ENCODE data around the gene UGP2. TPM values are rescaled to one million over a fixed set of nuclear protein-coding genes. Genes with fewer than 3 reads are reported as not detected.
"Not testable (repeated sequence)": the region's sequence is repeated elsewhere in the genome, so short reads cannot be mapped to it uniquely, and the experiment has no call there.

The UGP2 gene
- total RNA-seq, 2 donors from 2014 or later: 111 to 114 TPM

DNA sequence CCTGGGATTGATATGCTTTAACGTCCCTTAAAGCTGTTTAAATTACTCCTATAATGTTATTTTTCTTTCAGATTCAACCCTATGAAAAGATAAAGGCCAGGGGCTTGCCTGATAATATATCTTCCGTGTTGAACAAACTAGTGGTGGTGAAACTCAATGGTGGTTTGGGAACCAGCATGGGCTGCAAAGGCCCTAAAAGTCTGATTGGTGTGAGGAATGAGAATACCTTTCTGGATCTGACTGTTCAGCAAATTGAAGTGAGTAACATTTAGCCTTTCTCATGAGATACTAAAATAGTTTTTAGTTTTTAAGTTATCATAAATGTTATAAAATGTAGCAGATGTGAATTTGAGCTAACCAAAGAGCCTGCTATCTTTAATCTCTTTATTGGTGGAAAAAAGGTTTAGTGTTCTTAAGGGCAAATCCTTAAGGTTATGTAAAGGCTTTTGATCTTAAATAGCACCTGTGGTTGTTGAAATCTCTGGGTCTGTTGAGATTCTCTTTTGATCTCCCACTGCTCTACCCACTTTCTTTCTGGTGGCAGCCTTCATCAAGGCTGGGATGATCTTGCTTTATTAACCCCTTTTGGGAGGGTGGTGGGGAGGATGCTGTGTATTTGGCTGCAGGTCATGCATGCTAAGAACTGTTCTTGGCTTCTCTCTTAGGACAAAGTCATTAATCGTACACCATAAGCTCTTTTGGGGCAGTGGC lies 40.9 kb downstream of the UGP2 start:
- Mint-ChIP-seq H3K4me1 (peaks cover 21% of the 10 kb centered on the region), H3K27me3 (no peaks in the 10 kb centered on the region), H3K36me3 (ENCODE audit: low read depth) (peaks cover 85% of the 10 kb centered on the region), H3K27ac (peak overlapping the region; percentile 41), H3K9me3 (no peaks in the 10 kb centered on the region), H3K4me3 (no peak overlapping the region)
- peak; percentile 35 for ATAC-seq (replicated peaks)

DNA sequence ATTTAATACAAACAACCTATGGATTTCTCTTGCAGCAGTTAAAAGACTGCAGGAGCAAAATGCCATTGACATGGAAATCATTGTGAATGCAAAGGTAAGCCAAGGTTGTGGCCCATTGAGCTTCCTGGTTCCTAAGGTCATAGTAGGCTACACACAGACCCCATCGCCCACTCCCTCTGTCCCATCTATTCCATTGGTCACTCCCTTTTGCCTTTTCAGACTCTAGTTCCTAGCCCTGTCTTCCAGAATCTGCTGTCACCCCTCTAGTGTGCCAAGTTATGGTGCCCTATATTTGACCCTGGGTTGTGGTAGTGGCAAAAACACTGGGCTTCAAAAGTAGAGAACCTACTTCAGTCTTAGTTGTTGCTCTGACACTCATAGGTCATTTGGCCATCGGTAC lies 44.7 kb downstream of the UGP2 start:
- Mint-ChIP-seq H3K4me1 (peaks cover 12% of the 10 kb centered on the region), H3K36me3 (ENCODE audit: low read depth) (peaks cover 97% of the 10 kb centered on the region), H3K27me3 (no peaks in the 10 kb centered on the region), H3K9me3 (no peaks in the 10 kb centered on the region), H3K27ac (no peak overlapping the region), H3K4me3 (no peak overlapping the region)
- no peak for ATAC-seq (replicated peaks)

DNA sequence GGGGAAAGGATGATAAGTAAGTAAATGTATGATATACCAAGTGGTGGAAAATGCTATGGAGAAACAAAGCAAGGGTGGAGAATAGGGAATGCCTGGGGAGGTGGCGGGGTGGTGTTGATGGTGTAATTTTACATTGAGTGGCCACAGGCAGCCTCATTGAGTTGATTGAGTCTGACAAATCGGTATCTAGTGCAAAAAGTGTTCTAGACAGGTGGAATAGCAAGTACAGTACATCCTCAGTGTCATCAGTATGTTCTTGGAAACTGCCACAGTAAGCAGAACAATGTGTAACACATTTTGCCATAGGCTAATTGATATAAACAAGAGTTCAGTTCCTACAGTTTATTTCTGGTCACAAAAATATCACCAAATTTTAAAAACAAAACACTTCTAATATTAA lies 46.4 kb downstream of the UGP2 start:
- H3K9me3 Mint-ChIP-seq: no peaks in the 10 kb centered on the region
- no peaks in the 10 kb centered on the region for H3K4me1 Mint-ChIP-seq
- H3K27ac Mint-ChIP-seq: no peak overlapping the region
- no peak for ATAC-seq (replicated peaks)
- peaks cover 96% of the 10 kb centered on the region for H3K36me3 Mint-ChIP-seq (ENCODE audit: low read depth)
- no peak overlapping the region for H3K4me3 Mint-ChIP-seq
- no peaks in the 10 kb centered on the region for H3K27me3 Mint-ChIP-seq

GRCh38 chr2:63888490-63889402 lies 47.0 kb downstream of the UGP2 start:
- peak; percentile 58 for ATAC-seq (replicated peaks)
- no peaks in the 10 kb centered on the region for H3K9me3 Mint-ChIP-seq
- H3K4me3 Mint-ChIP-seq: no peak overlapping the region
- H3K36me3 Mint-ChIP-seq (ENCODE audit: low read depth): peaks cover 96% of the 10 kb centered on the region
- H3K4me1 Mint-ChIP-seq: no peaks in the 10 kb centered on the region
- no peaks in the 10 kb centered on the region for H3K27me3 Mint-ChIP-seq
- H3K27ac Mint-ChIP-seq: peak overlapping the region; percentile 30

DNA sequence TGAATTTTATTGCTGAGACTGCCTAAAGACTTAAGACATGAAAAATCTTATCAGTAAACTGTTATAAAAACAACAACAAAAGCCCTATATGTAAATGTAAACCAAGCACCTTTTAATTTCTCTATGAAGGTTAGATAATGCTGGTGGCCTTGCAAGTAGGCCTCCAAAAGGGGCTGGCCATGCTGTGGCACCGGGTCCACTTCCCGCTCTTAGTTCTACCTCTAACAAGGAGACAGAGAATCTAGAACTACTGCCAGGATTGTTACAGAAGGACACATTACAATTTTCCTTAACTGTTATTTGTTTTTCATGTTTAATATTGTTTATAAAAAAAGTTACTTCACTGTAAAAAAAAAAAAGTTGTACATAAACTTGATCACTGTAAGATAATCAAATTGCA lies 49.0 kb downstream of the UGP2 start:
- H3K9me3 Mint-ChIP-seq: no peaks in the 10 kb centered on the region
- no peaks in the 10 kb centered on the region for H3K4me1 Mint-ChIP-seq
- H3K27ac Mint-ChIP-seq: peak overlapping the region; percentile 46
- H3K27me3 Mint-ChIP-seq: no peaks in the 10 kb centered on the region
- peaks cover 94% of the 10 kb centered on the region for H3K36me3 Mint-ChIP-seq (ENCODE audit: low read depth)
- ATAC-seq (replicated peaks): no peak
- no peak overlapping the region for H3K4me3 Mint-ChIP-seq

- Mint-ChIP-seq H3K27me3 (no peaks in the 10 kb centered on the region), H3K36me3 (ENCODE audit: low read depth) (peaks cover 96% of the 10 kb centered on the region), H3K27ac (peak overlapping the region; percentile 46), H3K4me3 (no peak overlapping the region), H3K9me3 (no peaks in the 10 kb centered on the region), H3K4me1 (no peaks in the 10 kb centered on the region)
- no peak for ATAC-seq (replicated peaks)
Observed at GRCh38 chr2:63891488-63892030, 49.9 kb downstream of the UGP2 start.

DNA sequence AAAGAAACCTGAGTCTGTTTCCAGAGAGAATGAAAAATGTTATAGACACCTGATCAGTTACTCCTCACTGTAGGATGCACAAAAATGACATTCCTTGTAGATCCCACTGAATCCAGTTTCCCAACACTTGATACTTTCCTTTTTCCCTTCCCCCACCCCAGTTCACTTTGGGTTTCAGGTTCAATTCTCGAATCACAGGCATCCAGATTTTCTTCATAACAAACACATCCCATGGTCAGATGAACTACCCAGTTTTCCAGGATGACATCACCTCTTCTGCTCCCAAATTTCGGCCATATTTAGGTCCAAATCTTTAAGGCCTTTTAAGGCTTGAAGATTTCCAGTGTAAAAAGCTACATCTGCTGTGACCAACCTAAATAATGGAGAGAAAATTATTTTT lies 51.5 kb downstream of the UGP2 start:
- H3K4me3 Mint-ChIP-seq: no peak overlapping the region

GRCh38 chr2:63894167-63894566 lies 52.5 kb downstream of the UGP2 start:
- no peaks in the 10 kb centered on the region for H3K9me3 Mint-ChIP-seq
- ATAC-seq (replicated peaks): no peak
- no peaks in the 10 kb centered on the region for H3K27me3 Mint-ChIP-seq
- H3K4me3 Mint-ChIP-seq: no peak overlapping the region
- no peaks in the 10 kb centered on the region for H3K4me1 Mint-ChIP-seq
- peaks cover 96% of the 10 kb centered on the region for H3K36me3 Mint-ChIP-seq (ENCODE audit: low read depth)
- H3K27ac Mint-ChIP-seq: peak overlapping the region; percentile 78

More for the DNA sequence above, 51.5 kb downstream of the UGP2 start:
- no peaks in the 10 kb centered on the region for H3K27me3 Mint-ChIP-seq
- H3K36me3 Mint-ChIP-seq (ENCODE audit: low read depth): peaks cover 95% of the 10 kb centered on the region
- H3K27ac Mint-ChIP-seq: no peak overlapping the region
- no peak for ATAC-seq (replicated peaks)
- no peaks in the 10 kb centered on the region for H3K9me3 Mint-ChIP-seq
- H3K4me1 Mint-ChIP-seq: no peaks in the 10 kb centered on the region

DNA sequence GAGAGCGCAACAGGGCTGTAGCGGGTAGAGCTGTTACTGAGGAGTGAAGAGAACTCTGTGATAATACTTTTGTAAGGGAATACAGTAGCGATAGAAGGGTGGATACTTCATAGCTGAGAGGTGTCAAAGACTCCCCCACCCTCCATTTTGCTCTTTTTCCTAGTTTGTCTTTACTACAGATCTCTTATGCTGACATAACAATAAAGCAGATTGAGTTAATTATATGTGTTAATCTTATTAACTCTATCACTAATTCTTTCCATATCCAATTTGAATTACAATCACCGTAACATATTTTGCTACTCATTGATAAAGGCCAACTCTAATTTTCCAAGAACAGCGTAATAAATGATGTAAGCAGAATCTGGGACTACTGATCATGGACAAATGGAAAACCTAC lies 57.1 kb downstream of the UGP2 start:
- Mint-ChIP-seq H3K27me3 (no peaks in the 10 kb centered on the region), H3K27ac (no peak overlapping the region), H3K9me3 (peaks cover 5% of the 10 kb centered on the region), H3K4me3 (no peak overlapping the region), H3K4me1 (no peaks in the 10 kb centered on the region), H3K36me3 (ENCODE audit: low read depth) (peaks cover 94% of the 10 kb centered on the region)
- ATAC-seq (replicated peaks): no peak

DNA sequence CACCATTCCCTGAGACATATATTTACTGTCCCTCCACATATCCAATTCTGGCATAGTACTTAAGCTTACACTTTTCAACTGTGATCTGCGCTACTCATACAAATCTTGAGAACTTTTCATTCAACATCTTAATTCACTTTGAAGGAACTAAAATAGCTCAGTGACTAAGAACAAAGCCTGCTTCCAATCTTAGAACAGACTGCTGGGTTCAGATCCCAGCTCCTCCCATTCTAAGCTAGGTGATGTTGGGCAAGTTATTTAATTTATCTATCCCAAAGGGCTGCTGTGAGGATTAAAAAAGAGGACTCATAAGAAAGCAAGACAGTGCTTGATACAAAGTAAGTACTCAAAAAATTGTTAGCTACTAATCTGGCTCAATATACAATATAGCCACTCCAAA lies 57.9 kb downstream of the UGP2 start:
- H3K27me3 Mint-ChIP-seq: no peaks in the 10 kb centered on the region
- H3K36me3 Mint-ChIP-seq (ENCODE audit: low read depth): peaks cover 92% of the 10 kb centered on the region
- no peak overlapping the region for H3K4me3 Mint-ChIP-seq
- ATAC-seq (replicated peaks): no peak
- H3K27ac Mint-ChIP-seq: no peak overlapping the region
- H3K4me1 Mint-ChIP-seq: no peaks in the 10 kb centered on the region
- H3K9me3 Mint-ChIP-seq: peaks cover 5% of the 10 kb centered on the region

- Mint-ChIP-seq H3K27me3 (no peaks in the 10 kb centered on the region), H3K27ac (no peak overlapping the region), H3K9me3 (peaks cover 5% of the 10 kb centered on the region), H3K4me1 (no peaks in the 10 kb centered on the region), H3K36me3 (ENCODE audit: low read depth) (peaks cover 95% of the 10 kb centered on the region), H3K4me3 (no peak overlapping the region)
- ATAC-seq (replicated peaks): peak; percentile 89
Observed at GRCh38 chr2:63902149-63902548, 60.5 kb downstream of the UGP2 start.

GRCh38 chr2:63903003-63903402 lies 61.3 kb downstream of the UGP2 start:
- Mint-ChIP-seq H3K27ac (peak overlapping the region; percentile 18), H3K9me3 (peaks cover 5% of the 10 kb centered on the region), H3K4me3 (no peak overlapping the region), H3K27me3 (no peaks in the 10 kb centered on the region), H3K4me1 (no peaks in the 10 kb centered on the region), H3K36me3 (ENCODE audit: low read depth) (peaks cover 95% of the 10 kb centered on the region)
- peak; percentile 66 for ATAC-seq (replicated peaks)

DNA sequence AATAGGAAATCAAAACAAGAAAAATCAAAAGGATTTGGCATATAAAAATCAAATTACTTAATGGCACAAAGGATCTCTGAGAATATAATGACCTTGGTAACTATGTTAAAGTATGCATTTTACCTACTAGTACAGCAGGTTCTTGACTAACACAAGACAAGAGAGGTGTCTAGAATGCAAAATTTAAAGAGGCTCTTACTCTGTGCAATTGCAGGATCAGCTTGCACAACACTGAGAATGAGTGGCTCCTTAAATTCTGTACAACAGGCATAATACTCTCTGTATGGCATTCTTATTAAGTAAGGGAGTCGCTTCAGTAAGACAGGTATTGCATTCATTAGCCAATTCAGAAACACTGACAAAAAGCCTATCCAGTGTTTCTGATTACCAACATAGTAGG lies 72.6 kb downstream of the UGP2 start:
- Mint-ChIP-seq H3K4me1 (no peaks in the 10 kb centered on the region), H3K27me3 (no peaks in the 10 kb centered on the region), H3K36me3 (ENCODE audit: low read depth) (peaks cover 79% of the 10 kb centered on the region), H3K9me3 (no peaks in the 10 kb centered on the region), H3K27ac (no peak overlapping the region), H3K4me3 (no peak overlapping the region)
- no peak for ATAC-seq (replicated peaks)

- peaks cover 61% of the 10 kb centered on the region for H3K36me3 Mint-ChIP-seq (ENCODE audit: low read depth)
- no peak overlapping the region for H3K4me3 Mint-ChIP-seq
- no peaks in the 10 kb centered on the region for H3K9me3 Mint-ChIP-seq
- H3K27ac Mint-ChIP-seq: no peak overlapping the region
- ATAC-seq (replicated peaks): no peak
- H3K27me3 Mint-ChIP-seq: no peaks in the 10 kb centered on the region
- H3K4me1 Mint-ChIP-seq: peaks cover 4% of the 10 kb centered on the region
Observed at GRCh38 chr2:63926815-63927214, 85.1 kb downstream of the UGP2 start.

- peaks cover 74% of the 10 kb centered on the region for H3K36me3 Mint-ChIP-seq (ENCODE audit: low read depth)
- not testable (repeated sequence) for ATAC-seq (replicated peaks)
Observed at GRCh38 chr2:63932104-63932503, 90.4 kb downstream of the UGP2 start.

More at GRCh38 chr2:63932104-63932503, 90.4 kb downstream of the UGP2 start:
- H3K9me3 Mint-ChIP-seq, H3K27ac Mint-ChIP-seq, H3K27me3 Mint-ChIP-seq, H3K4me3 Mint-ChIP-seq, H3K4me1 Mint-ChIP-seq: not testable (repeated sequence)

All from activated T-helper 17 cell treated with anti-CD3 and anti-CD28 coated beads, Interleukin-2, amount 50 U/mL, for 72 hours (primary cell).